ENCODE data around the gene CEP41.

Gene CEP41

DNA sequence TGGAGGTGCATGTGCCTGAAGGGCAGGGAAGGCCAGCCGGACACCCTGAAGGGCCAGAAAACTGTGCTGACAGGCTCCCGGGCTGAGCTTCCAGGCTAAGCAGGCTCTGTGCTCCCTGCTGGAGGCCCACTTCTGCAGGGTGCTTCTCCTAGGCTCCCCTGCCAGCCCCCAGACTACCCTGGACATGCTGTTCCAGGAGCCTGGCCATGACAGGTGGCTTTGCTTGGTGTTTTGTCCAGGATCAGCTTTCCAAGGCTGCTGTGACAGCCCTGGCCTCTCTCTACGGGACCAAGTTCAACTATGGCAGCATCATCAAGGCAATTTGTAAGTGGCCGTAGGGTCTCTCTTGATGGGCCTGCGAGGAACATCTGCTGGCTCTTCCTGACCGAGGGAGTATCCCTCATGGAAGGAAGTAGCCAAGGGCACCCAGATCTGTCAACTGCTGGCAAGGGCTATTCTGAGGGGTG lies 55.2 kb downstream of the CEP41 start:
- no peak overlapping the region for H3K4me3 ChIP-seq (ENCODE audit: low read depth, low read length)
- DNase-seq (ENCODE audit: low read depth) = no peak
- TF ChIP-seq POLR2A (IDR thresholded peaks at IDR 0.05; ENCODE audit: extremely low read depth, insufficient read length) = no peak
- TF ChIP-seq, protein P1, sequence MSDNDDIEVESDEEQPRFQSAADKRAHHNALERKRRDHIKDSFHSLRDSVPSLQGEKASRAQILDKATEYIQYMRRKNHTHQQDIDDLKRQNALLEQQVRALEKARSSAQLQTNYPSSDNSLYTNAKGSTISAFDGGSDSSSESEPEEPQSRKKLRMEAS (IDR thresholded peaks at IDR 0.05; ENCODE audit: low read depth, low read length) = no peak
- no peak for TF ChIP-seq MYC (IDR thresholded peaks at IDR 0.05; ENCODE audit: low read depth, low read length)
- TF ChIP-seq CTCF (IDR thresholded peaks at IDR 0.05; ENCODE audit: low read depth, low read length) = no peak

DNA sequence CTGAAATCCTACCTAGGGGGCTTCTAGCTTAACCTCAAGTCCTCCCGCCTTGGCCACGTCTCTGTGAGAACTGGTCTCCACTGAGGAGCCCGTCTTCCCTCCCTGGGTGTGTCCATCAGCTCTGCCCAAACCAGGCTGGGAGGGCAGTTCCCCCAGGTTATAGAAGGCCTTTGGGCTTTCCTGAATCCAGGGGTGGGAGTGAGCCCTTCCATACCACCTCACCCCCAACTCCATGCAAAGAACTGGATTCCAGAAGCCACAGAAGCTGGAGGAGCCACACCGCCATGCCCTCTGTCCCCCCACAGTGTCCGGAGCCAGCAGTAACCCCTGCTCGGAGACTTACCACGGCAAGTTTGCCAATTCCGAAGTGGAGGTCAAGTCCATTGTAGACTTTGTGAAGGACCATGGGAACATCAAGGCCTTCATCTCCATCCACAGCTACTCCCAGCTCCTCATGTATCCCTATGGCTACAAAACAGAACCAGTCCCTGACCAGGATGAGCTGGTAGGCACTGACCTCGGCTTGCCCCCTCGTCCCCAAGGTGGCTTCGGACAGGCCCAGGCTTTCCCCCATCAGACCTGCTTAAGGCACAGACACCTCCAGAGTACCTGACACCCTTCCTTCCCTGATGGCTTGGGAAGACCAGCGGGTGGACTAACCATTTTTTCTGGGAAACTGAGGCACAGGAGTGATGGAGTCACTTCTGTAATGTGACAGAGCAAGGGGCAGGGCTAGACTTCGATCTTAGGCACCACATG lies 55.8 kb downstream of the CEP41 start:
- no peak overlapping the region for H3K4me3 ChIP-seq (ENCODE audit: low read depth, low read length)
- no peak for TF ChIP-seq POLR2A (IDR thresholded peaks at IDR 0.05; ENCODE audit: extremely low read depth, insufficient read length)
- no peak for TF ChIP-seq CTCF (IDR thresholded peaks at IDR 0.05; ENCODE audit: low read depth, low read length)
- TF ChIP-seq MYC (IDR thresholded peaks at IDR 0.05; ENCODE audit: low read depth, low read length) = no peak
- TF ChIP-seq, protein P1 (IDR thresholded peaks at IDR 0.05; ENCODE audit: low read depth, low read length) = no peak
- DNase-seq (ENCODE audit: low read depth) = no peak

DNA sequence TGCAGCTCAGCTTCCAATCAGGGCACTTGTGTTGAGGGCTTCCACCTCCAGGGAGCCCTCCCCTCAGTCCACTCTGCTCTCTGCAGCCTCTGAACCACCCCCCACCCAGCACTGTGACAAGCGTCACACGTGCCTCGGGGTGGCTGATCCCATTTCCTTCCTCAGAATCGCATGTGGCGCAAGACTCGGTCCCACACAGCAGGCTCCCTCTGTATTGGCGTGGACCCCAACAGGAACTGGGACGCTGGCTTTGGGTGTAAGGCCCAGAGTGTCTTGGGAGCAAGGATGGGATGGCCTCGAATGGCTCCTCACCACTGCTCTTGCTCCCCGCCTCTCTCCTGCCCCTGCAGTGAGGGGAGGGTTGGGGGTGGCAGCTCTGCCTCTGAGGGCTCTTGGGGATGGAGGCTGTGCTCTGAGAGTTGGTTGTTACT lies 56.4 kb downstream of the CEP41 start:
- no peak overlapping the region for H3K4me3 ChIP-seq (ENCODE audit: low read depth, low read length)
- peak; percentile 41 for DNase-seq (ENCODE audit: low read depth)
- no peak for TF ChIP-seq CTCF (IDR thresholded peaks at IDR 0.05; ENCODE audit: low read depth, low read length)
- TF ChIP-seq, protein P1 (IDR thresholded peaks at IDR 0.05; ENCODE audit: low read depth, low read length) = 0 out of 2 replicates have a peak, but pooled peaks have one; percentile 34

DNA sequence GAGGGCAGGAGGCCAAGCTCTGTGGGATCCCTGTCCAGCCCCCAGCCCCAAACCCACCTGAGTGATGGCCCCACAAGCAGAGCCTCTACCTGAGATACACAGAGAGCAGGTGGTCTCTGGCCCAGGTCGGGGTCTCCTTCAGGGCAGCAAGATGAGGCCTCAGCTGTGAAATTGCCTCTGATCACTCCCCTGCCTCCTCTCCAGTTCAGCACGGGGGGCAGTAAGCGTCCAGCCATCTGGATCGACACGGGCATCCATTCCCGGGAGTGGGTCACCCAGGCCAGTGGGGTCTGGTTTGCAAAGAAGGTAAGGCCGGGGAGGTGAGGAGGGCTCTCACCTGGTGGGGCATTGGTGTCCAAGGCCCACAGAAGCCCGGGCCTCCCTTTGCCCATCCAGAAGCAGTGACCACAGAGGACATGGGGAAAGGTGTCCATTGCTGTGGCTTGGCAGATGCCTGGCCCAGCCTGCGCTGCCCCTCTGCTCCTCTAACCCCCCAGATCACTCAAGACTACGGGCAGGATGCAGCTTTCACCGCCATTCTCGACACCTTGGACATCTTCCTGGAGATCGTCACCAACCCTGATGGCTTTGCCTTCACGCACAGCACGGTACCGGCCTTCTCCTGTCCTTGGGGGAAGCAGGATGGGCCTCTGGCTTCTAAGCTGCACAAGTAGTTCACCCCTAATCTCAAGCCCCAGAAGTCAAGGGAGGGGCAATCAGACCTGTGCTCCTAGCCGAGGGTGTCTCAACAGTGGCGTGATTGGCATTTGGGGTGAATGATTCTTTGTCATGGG lies 57.4 kb downstream of the CEP41 start:
- no peak overlapping the region for H3K4me3 ChIP-seq (ENCODE audit: low read depth, low read length)
- TF ChIP-seq CTCF (IDR thresholded peaks at IDR 0.05; ENCODE audit: low read depth, low read length) (no peak), MYC (IDR thresholded peaks at IDR 0.05; ENCODE audit: low read depth, low read length) (no peak), POLR2A (IDR thresholded peaks at IDR 0.05; ENCODE audit: extremely low read depth, insufficient read length) (no peak)
- TF ChIP-seq, protein P1 (IDR thresholded peaks at IDR 0.05; ENCODE audit: low read depth, low read length) = no peak
- no peak for DNase-seq (ENCODE audit: low read depth)

DNA sequence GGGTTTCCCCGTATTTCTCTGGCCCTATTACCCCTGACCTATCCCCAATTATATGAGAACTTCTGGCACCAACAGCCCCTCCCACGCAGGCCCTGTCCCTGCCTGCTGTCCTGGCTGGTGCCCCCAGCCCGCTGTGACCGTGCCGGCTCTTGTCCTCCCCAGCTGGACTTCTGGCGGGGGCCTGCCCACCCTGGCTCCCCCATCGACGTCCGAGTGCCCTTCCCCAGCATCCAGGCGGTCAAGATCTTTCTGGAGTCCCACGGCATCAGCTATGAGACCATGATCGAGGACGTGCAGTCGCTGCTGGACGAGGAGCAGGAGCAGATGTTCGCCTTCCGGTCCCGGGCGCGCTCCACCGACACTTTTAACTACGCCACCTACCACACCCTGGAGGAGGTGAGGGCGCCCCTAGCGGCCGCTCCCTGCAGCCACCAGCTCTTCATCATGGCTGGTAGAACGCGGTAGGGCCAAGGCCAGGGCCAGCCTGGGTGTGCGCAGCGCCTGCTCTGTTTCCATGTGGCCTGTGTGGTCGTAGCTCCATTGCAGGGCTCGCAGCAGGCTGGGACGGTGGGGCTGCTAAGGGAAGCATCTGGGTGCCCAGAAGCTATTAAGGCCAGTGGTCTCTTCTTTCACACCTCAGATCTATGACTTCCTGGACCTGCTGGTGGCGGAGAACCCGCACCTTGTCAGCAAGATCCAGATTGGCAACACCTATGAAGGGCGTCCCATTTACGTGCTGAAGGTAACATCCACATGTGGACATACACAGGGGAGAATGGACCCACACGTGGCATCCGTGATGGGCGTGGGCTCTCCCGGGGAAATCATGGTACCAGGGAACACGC lies 59.1 kb downstream of the CEP41 start:
- no peak overlapping the region for H3K4me3 ChIP-seq (ENCODE audit: low read depth, low read length)
- DNase-seq (ENCODE audit: low read depth) = no peak
- TF ChIP-seq, protein P1 (IDR thresholded peaks at IDR 0.05; ENCODE audit: low read depth, low read length) = no peak
- TF ChIP-seq CTCF (IDR thresholded peaks at IDR 0.05; ENCODE audit: low read depth, low read length) (no peak), POLR2A (IDR thresholded peaks at IDR 0.05; ENCODE audit: extremely low read depth, insufficient read length) (no peak)
